ENCODE data around the gene CHAT.

Gene CHAT

DNA sequence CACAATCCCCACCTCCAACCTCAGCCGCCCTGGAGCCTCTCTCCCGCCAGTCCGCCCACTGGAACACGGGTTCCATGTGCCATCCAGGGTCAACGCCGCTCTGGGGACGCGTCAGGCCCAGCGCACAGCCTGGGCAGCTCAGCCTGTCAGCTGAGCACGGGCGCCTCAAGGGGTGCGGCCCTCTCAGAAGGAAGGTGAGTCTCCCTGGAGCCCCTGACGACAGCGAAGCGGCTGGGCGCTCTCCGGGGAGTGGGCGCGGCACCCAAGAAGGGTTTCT is 4.9 kb upstream of the CHAT start:
- H3K9me3 ChIP-seq (ENCODE audit: control extremely low read depth in 1 of 5, control insufficient read depth in 4 of 5, insufficient read depth in 2 of 5, low read depth in 1 of 5, low read length in 4 of 5) = peaks cover 0 to 11% (median 0%) of the 10 kb centered on the region in 5 experiments
- peaks cover 0 to 40% (median 12%) of the 10 kb centered on the region in 4 experiments for H3K4me1 ChIP-seq (ENCODE audit: control extremely low read depth in 1 of 4, control insufficient read depth in 4 of 4, insufficient read depth in 4 of 4, low read length in 3 of 4)
- H3K4me3 ChIP-seq (ENCODE audit: control insufficient read depth in 1 of 7, extremely low read depth in 1 of 7, insufficient read depth in 4 of 7, low read depth in 2 of 7, low read length in 6 of 7) = no peak overlapping the region
- H3K27me3 ChIP-seq (replicated peaks in 2 of 5; ENCODE audit: control insufficient read depth in 4 of 5, insufficient read depth in 5 of 5, low read length in 4 of 5) = peaks cover 10 to 82% (median 38%) of the 10 kb centered on the region in 5 experiments
- POLR2A ChIA-PET = no interaction called here
- 2% methylated on average over 13 of the region's 19 CpGs for WGBS (ENCODE audit: insufficient coverage)
- CTCF ChIA-PET = no interaction called here
- H3K27ac ChIP-seq (ENCODE audit: insufficient read depth in 1 of 2, low read depth in 1 of 2, low read length in 2 of 2, poor library complexity in 1 of 2, severe bottlenecking in 2 of 2) = no peak overlapping the region
- H3K36me3 ChIP-seq (ENCODE audit: control insufficient read depth in 4 of 4, insufficient read depth in 4 of 4, low read length in 3 of 4) = no peaks in the 10 kb centered on the region
- DNase-seq = no peak

DNA sequence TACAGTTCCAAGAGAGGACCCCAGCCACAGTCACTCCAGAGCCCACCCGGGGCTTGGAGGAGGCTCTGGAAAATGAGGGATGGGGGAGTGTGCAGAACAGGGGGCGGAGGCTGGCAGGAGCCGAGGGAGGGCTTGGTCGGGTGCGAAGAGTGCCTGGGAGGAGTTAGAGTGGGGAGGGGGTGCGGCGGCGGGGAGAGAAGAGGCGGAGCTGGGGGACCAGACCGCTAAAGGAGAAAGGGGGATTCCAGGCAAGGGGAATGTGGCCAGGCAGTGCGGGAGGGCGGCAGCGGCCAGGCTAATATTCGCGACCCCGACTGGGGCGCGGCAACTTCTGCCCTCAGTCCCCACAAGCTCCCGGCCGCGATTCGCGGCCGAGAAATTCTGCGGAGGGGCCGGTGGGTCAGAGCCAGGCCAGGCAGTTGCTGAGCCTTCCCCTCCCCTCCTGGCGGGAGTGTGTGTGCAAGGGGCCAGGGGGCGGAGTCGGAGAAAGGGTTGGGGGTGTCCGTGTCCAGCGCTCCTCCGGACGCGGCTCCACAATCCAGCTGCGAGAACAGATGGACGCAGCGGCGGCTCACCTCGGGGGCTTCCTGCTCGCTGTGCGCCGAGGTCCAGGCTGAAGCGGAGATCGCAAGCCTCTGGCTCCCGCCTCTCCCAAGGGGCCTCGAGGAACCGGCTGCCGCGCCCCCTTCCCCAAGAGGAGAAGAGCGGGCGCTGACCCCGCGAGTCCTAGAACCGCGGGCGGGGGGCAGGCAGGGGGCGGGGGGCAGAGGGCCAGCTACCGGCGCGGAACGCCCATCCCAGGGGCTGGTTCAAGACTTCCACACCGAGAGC is 4.3 kb upstream of the CHAT start:
- WGBS (ENCODE audit: insufficient coverage) = under 1% methylated on average over 47 of the region's 62 CpGs
- H3K27me3 ChIP-seq (replicated peaks in 2 of 5; ENCODE audit: control insufficient read depth in 4 of 5, insufficient read depth in 5 of 5, low read length in 4 of 5) = peaks cover 6 to 87% (median 39%) of the 10 kb centered on the region in 5 experiments
- peaks cover 0 to 11% (median 0%) of the 10 kb centered on the region in 5 experiments for H3K9me3 ChIP-seq (ENCODE audit: control extremely low read depth in 1 of 5, control insufficient read depth in 4 of 5, insufficient read depth in 2 of 5, low read depth in 1 of 5, low read length in 4 of 5)
- peaks cover 0 to 40% (median 12%) of the 10 kb centered on the region in 4 experiments for H3K4me1 ChIP-seq (ENCODE audit: control extremely low read depth in 1 of 4, control insufficient read depth in 4 of 4, insufficient read depth in 4 of 4, low read length in 3 of 4)
- CTCF ChIA-PET = no interaction called here
- no peak for DNase-seq
- no peak overlapping the region for H3K27ac ChIP-seq (ENCODE audit: insufficient read depth in 1 of 2, low read depth in 1 of 2, low read length in 2 of 2, poor library complexity in 1 of 2, severe bottlenecking in 2 of 2)
- H3K4me3 ChIP-seq (ENCODE audit: control insufficient read depth in 1 of 7, extremely low read depth in 1 of 7, insufficient read depth in 4 of 7, low read depth in 2 of 7, low read length in 6 of 7) = peak overlapping the region in 2 of 7 experiments; percentile 19 to 42
- POLR2A ChIA-PET = no interaction called here
- H3K36me3 ChIP-seq (ENCODE audit: control insufficient read depth in 4 of 4, insufficient read depth in 4 of 4, low read length in 3 of 4) = no peaks in the 10 kb centered on the region

DNA sequence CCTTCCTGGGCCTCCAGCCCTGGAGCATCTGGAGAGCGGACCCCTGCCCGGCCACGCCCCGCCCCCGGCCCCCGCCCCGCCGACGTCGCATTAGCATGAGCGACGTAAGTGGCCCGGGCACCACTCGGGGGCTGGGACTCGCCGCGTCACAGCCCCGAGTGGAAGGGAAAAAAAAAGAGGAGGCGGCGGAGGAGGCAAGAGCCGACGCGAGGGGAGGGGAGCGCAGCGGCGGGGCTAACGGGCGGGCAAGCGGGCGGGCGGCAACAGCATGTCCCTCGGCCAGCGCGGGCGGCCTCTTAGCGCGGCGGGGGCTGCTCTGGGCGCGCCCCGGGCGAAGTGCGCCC is 3.8 kb upstream of the CHAT start, which contains the start of gene SLC18A3:
Gene SLC18A3, plus strand, starts transcription at position 197 of the 344 bp plus-strand sequence. CDS start 431 bp downstream, outside the sequence.
- Histone ChIP-seq H3K36me3 (ENCODE audit: control insufficient read depth in 4 of 4, insufficient read depth in 4 of 4, low read length in 3 of 4) (no peaks in the 10 kb centered on the region), H3K4me1 (ENCODE audit: control extremely low read depth in 1 of 4, control insufficient read depth in 4 of 4, insufficient read depth in 4 of 4, low read length in 3 of 4) (peaks cover 0 to 40% (median 12%) of the 10 kb centered on the region in 4 experiments), H3K27ac (ENCODE audit: insufficient read depth in 1 of 2, low read depth in 1 of 2, low read length in 2 of 2, poor library complexity in 1 of 2, severe bottlenecking in 2 of 2) (no peak within 1 kb of the TSS), H3K4me3 (ENCODE audit: control insufficient read depth in 1 of 7, extremely low read depth in 1 of 7, insufficient read depth in 4 of 7, low read depth in 2 of 7, low read length in 6 of 7) (peak within 1 kb of the TSS in 2 of 7 experiments; percentile 19 to 42), H3K27me3 (replicated peaks in 2 of 5; ENCODE audit: control insufficient read depth in 4 of 5, insufficient read depth in 5 of 5, low read length in 4 of 5) (peaks cover 6 to 87% (median 44%) of the 10 kb centered on the region in 5 experiments), H3K9me3 (ENCODE audit: control extremely low read depth in 1 of 5, control insufficient read depth in 4 of 5, insufficient read depth in 2 of 5, low read depth in 1 of 5, low read length in 4 of 5) (peaks cover 0 to 11% (median 0%) of the 10 kb centered on the region in 5 experiments)
- peak in 1 of 3 donors; percentile 27 for DNase-seq
- CTCF ChIA-PET = no interaction called here
- 2% methylated on average over 25 of the region's 43 CpGs for WGBS (ENCODE audit: insufficient coverage)
- POLR2A ChIA-PET = no interaction called here

- H3K4me3 ChIP-seq (ENCODE audit: control insufficient read depth in 1 of 7, extremely low read depth in 1 of 7, insufficient read depth in 4 of 7, low read depth in 2 of 7, low read length in 6 of 7) = peak overlapping the region in 2 of 7 experiments; percentile 11 to 23
- peaks cover 0 to 40% (median 12%) of the 10 kb centered on the region in 4 experiments for H3K4me1 ChIP-seq (ENCODE audit: control extremely low read depth in 1 of 4, control insufficient read depth in 4 of 4, insufficient read depth in 4 of 4, low read length in 3 of 4)
- WGBS (ENCODE audit: insufficient coverage) = 4% methylated on average over 72 of the region's 72 CpGs
- no peaks in the 10 kb centered on the region for H3K36me3 ChIP-seq (ENCODE audit: control insufficient read depth in 4 of 4, insufficient read depth in 4 of 4, low read length in 3 of 4)
- POLR2A ChIA-PET = no interaction called here
- H3K9me3 ChIP-seq (ENCODE audit: control extremely low read depth in 1 of 5, control insufficient read depth in 4 of 5, insufficient read depth in 2 of 5, low read depth in 1 of 5, low read length in 4 of 5) = peaks cover 0 to 11% (median 0%) of the 10 kb centered on the region in 5 experiments
- DNase-seq = no peak
- CTCF ChIA-PET = no interaction called here
- H3K27ac ChIP-seq (ENCODE audit: insufficient read depth in 1 of 2, low read depth in 1 of 2, low read length in 2 of 2, poor library complexity in 1 of 2, severe bottlenecking in 2 of 2) = no peak overlapping the region
- peaks cover 9 to 87% (median 46%) of the 10 kb centered on the region in 5 experiments for H3K27me3 ChIP-seq (replicated peaks in 2 of 5; ENCODE audit: control insufficient read depth in 4 of 5, insufficient read depth in 5 of 5, low read length in 4 of 5)
Observed at GRCh38 chr10:49610458-49611165, 3.2 kb upstream of the CHAT start.

GRCh38 chr10:49611166-49611815 is 2.5 kb upstream of the CHAT start:
- Histone ChIP-seq H3K4me3 (ENCODE audit: control insufficient read depth in 1 of 7, extremely low read depth in 1 of 7, insufficient read depth in 4 of 7, low read depth in 2 of 7, low read length in 6 of 7) (no peak overlapping the region), H3K27ac (ENCODE audit: insufficient read depth in 1 of 2, low read depth in 1 of 2, low read length in 2 of 2, poor library complexity in 1 of 2, severe bottlenecking in 2 of 2) (no peak overlapping the region), H3K4me1 (ENCODE audit: control extremely low read depth in 1 of 4, control insufficient read depth in 4 of 4, insufficient read depth in 4 of 4, low read length in 3 of 4) (peaks cover 0 to 40% (median 12%) of the 10 kb centered on the region in 4 experiments), H3K9me3 (ENCODE audit: control extremely low read depth in 1 of 5, control insufficient read depth in 4 of 5, insufficient read depth in 2 of 5, low read depth in 1 of 5, low read length in 4 of 5) (peaks cover 0 to 11% (median 0%) of the 10 kb centered on the region in 5 experiments), H3K27me3 (replicated peaks in 2 of 5; ENCODE audit: control insufficient read depth in 4 of 5, insufficient read depth in 5 of 5, low read length in 4 of 5) (peaks cover 10 to 93% (median 50%) of the 10 kb centered on the region in 5 experiments), H3K36me3 (ENCODE audit: control insufficient read depth in 4 of 4, insufficient read depth in 4 of 4, low read length in 3 of 4) (no peaks in the 10 kb centered on the region)
- ChIA-PET POLR2A (no interaction called here), CTCF (no interaction called here)
- DNase-seq = peak in 2 of 3 donors; percentile 24 to 33
- WGBS (ENCODE audit: insufficient coverage) = 7% methylated on average over 62 of the region's 63 CpGs

DNA sequence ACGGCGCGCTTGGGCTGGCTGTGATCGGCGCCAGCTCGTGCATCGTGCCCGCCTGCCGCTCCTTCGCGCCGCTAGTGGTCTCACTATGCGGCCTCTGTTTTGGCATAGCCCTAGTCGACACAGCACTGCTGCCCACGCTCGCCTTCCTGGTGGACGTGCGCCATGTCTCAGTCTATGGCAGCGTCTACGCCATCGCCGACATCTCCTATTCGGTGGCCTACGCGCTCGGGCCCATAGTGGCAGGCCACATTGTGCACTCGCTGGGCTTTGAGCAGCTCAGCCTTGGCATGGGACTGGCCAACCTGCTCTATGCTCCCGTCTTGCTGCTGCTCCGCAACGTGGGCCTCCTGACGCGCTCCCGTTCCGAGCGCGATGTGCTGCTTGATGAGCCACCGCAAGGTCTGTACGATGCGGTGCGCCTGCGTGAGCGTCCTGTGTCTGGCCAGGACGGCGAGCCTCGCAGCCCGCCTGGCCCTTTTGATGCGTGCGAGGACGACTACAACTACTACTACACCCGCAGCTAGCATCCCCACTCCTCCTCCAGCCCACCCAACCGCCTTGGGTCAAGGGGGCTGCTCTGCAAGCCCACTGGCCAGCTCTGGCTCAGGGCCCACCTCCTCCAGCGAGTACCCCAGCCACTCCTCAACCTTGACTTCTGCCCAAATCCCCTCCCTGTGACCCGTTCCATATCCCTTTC is 1.9 kb upstream of the CHAT start:
- Histone ChIP-seq H3K27ac (ENCODE audit: insufficient read depth in 1 of 2, low read depth in 1 of 2, low read length in 2 of 2, poor library complexity in 1 of 2, severe bottlenecking in 2 of 2) (no peak overlapping the region), H3K27me3 (replicated peaks in 2 of 5; ENCODE audit: control insufficient read depth in 4 of 5, insufficient read depth in 5 of 5, low read length in 4 of 5) (peaks cover 10 to 99% (median 55%) of the 10 kb centered on the region in 5 experiments), H3K9me3 (ENCODE audit: control extremely low read depth in 1 of 5, control insufficient read depth in 4 of 5, insufficient read depth in 2 of 5, low read depth in 1 of 5, low read length in 4 of 5) (peaks cover 0 to 11% (median 0%) of the 10 kb centered on the region in 5 experiments), H3K36me3 (ENCODE audit: control insufficient read depth in 4 of 4, insufficient read depth in 4 of 4, low read length in 3 of 4) (no peaks in the 10 kb centered on the region), H3K4me3 (ENCODE audit: control insufficient read depth in 1 of 7, extremely low read depth in 1 of 7, insufficient read depth in 4 of 7, low read depth in 2 of 7, low read length in 6 of 7) (no peak overlapping the region), H3K4me1 (ENCODE audit: control extremely low read depth in 1 of 4, control insufficient read depth in 4 of 4, insufficient read depth in 4 of 4, low read length in 3 of 4) (peaks cover 0 to 35% (median 9%) of the 10 kb centered on the region in 4 experiments)
- CTCF ChIA-PET = no interaction called here
- POLR2A ChIA-PET = no interaction called here
- 9% methylated on average over 52 of the region's 53 CpGs for WGBS (ENCODE audit: insufficient coverage)
- DNase-seq = peak in 1 of 3 donors; percentile 8
